Neutrophil (primary cell): ENCODE measurements around the gene ANAPC15.
"Not testable (repeated sequence)": the region's sequence is repeated elsewhere in the genome, so short reads cannot be mapped to it uniquely, and the experiment has no call there.

Source experiments
- H3K27ac ChIP-seq: fragments of 200-600 bp; sonication (generic); 2 replicates; pipeline ENCODE4 v1.5.1; 2016; ENCODE audit warnings: mild to moderate bottlenecking, moderate library complexity
- H3K27me3 ChIP-seq: fragments of 200-600 bp; sonication (generic); 2 replicates; pipeline ENCODE4 v1.6.0; 2016; ENCODE audit warnings: mild to moderate bottlenecking
- H3K36me3 ChIP-seq: fragments of 200-600 bp; sonication (generic); 2 replicates; pipeline ENCODE4 v1.5.1; 2017
- H3K4me1 ChIP-seq, 2 experiments: fragments of 200-600 bp in 1 of 2; sonication (generic) in 1 of 2; 1 replicate in 1 of 2; 2 replicates in 1 of 2; pipeline versions ENCODE4 v1.5.1 to v1.6.1; 2013 to 2016; ENCODE audit warnings: low read depth in 1 of 2, low read length in 1 of 2, mild to moderate bottlenecking in 1 of 2, moderate library complexity in 1 of 2; ENCODE audit not compliant: control insufficient read depth in 1 of 2, insufficient read depth in 1 of 2
- H3K4me3 ChIP-seq, 2 experiments: fragments of 200-600 bp in 1 of 2; sonication (generic) in 1 of 2; 1 replicate in 1 of 2; 2 replicates in 1 of 2; pipeline ENCODE4 v1.5.1; 2013 to 2016; ENCODE audit warnings: low read depth in 1 of 2, low read length in 1 of 2, mild to moderate bottlenecking in 1 of 2, moderate library complexity in 1 of 2
- H3K9me3 ChIP-seq: fragments of 200-600 bp; sonication (generic); 2 replicates; pipeline ENCODE4 v1.5.1; 2016
- CTCF ChIP-seq: fragments of 200-600 bp; sonication (generic); IDR thresholded peaks from 2 replicates; pipeline ENCODE4 v1.5.1; 2016; ENCODE audit warnings: antibody characterized with exemption

ANAPC15 gene

DNA sequence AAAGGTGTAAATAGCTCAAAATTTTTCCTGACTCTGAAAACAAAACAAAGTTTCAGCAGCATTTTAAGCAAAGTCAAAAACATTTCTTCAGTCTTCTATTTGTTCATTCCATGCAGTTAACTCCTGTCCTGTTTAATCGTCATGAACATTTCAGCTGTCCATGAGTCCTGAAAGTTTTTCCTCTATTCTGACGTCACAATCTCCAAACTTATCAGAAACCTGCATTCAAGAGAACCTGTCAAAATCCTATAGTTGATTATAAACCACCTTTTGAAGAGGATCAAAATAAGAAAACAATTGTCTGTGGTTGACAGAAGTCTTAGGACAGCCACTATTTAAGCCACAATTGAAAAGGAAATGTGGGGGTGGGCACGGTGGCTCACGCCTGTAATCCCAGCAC, 38.4 kb upstream of the ANAPC15 start:
- Histone ChIP-seq H3K9me3 (no peaks in the 10 kb centered on the region), H3K27ac (no peak overlapping the region), H3K4me3 (no peak overlapping the region), H3K4me1 (no peaks in the 10 kb centered on the region), H3K36me3 (no peaks in the 10 kb centered on the region), H3K27me3 (no peaks in the 10 kb centered on the region)
- no peak for TF ChIP-seq CTCF

DNA sequence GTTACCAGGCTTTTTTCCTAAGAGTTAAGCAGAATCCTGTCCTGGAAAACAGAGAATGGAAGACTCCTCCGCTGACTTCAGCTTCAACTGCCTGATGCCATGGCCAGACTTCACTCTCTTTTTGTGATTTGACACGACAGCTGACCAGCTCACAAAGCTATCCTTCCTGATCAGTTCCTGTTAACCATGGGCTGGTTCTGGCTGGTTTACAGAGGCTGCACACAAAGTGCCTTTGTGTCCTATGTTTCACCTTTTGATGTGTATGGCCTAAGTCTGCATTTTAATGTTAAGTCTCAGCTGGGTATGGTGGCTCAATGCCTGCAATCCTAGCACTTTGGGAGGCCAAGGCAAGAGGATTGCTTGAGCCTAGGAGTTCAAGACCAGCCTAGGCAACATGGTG, 34.1 kb upstream of the ANAPC15 start:
- no peak overlapping the region for H3K4me3 ChIP-seq
- H3K4me1 ChIP-seq, result peaks cover 22 to 26% of the 10 kb centered on the region in 2 experiments
- no peak overlapping the region for H3K27ac ChIP-seq
- no peak for TF ChIP-seq CTCF
- H3K36me3 ChIP-seq, result peaks cover 6% of the 10 kb centered on the region
- no peaks in the 10 kb centered on the region for H3K9me3 ChIP-seq
- H3K27me3 ChIP-seq, result no peaks in the 10 kb centered on the region

DNA sequence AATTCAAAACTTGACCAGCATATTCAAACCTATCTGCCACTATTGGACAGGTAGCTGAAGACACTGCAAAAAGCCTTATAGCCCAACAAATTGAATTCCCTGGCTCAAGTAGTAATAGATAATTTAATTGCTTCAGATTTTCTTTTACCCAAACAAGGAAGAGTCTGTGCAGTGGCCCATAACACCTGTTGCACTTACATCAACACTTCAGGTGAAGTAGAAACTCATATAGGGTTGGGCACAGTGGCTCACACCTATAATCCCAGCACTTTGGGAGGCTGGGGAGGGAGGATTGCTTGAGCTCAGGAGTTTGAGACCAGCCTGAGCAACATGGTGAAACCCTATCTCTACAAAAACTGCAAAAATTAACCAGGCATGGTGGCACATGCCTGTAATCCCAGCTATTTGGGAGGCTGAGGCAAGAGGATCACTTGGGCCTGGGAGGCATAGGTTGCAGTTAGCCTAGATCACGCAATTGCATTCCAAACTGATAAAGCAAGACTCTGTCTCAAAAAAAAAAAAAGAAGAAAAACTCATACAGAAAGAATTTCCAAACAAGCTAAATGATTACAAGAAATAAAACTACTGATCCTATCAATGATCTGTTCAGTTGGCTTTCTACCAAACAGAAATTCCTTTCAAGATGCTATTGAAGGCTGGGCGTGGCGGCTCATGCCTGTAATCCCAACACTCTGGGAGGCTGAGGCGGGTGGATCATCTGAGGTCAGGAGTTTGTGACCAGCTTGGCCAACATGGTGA, 32.5 kb upstream of the ANAPC15 start:
- no peak overlapping the region for H3K27ac ChIP-seq
- TF ChIP-seq CTCF, result no peak
- no peaks in the 10 kb centered on the region for H3K27me3 ChIP-seq
- no peak overlapping the region for H3K4me3 ChIP-seq
- H3K9me3 ChIP-seq, result no peaks in the 10 kb centered on the region
- H3K4me1 ChIP-seq, result peaks cover 36 to 42% of the 10 kb centered on the region in 2 experiments
- H3K36me3 ChIP-seq, result peaks cover 22% of the 10 kb centered on the region

DNA sequence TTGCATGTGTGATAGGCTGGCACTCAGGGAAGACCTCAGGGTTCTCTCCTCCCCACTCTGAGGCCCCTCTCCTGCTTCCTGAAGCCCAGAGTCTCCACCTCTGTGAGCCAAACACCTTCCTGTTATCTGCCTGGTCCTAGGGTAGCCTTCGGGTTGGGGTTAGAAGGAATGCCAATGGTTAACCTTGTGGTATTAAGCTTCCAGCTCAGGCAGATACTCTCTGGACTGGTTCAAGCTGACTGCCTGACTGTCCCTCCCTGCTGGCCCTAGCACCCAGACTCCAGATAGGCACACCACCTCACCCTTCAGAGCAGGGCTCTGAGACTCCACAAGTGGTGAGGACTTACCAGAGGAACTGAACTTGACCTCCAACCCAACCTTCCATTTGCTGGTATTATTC, 30.0 kb upstream of the ANAPC15 start:
- H3K36me3 ChIP-seq, result peaks cover 47% of the 10 kb centered on the region
- peak overlapping the region; percentile 96 for H3K27ac ChIP-seq
- H3K4me1 ChIP-seq, result peaks cover 60 to 67% of the 10 kb centered on the region in 2 experiments
- H3K27me3 ChIP-seq, H3K9me3 ChIP-seq, H3K4me3 ChIP-seq: not testable (repeated sequence)

GRCh38 chr11:72142086-72142485, 29.6 kb upstream of the ANAPC15 start:
- peaks cover 65 to 71% of the 10 kb centered on the region in 2 experiments for H3K4me1 ChIP-seq

DNA sequence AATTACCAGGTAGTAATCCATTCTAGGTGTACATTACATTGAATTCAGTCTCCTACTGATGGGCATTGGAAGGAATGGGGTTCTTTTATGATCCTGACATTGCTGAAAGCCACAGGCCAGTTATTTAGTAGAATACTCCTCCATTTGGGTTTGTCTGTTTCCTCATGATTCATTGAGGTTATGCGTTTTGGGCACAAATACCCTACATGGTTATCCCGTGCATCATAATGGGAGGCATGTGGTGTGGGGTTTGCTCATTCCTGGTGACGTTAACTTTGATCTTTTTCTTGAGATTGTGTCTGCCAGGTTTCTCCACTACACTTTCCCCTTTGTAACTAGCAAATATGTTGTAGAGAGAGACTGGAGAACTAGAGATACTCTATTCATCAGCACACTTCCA, 28.6 kb upstream of the ANAPC15 start:
- Histone ChIP-seq H3K9me3 (no peaks in the 10 kb centered on the region), H3K27ac (peak overlapping the region; percentile 96), H3K4me1 (peaks cover 75 to 82% of the 10 kb centered on the region in 2 experiments), H3K36me3 (peaks cover 55% of the 10 kb centered on the region), H3K27me3 (no peaks in the 10 kb centered on the region), H3K4me3 (peak overlapping the region in 1 of 2 experiments; percentile 1)
- TF ChIP-seq CTCF, result no peak

More at GRCh38 chr11:72142086-72142485, 29.6 kb upstream of the ANAPC15 start:
- Histone ChIP-seq H3K27ac (peak overlapping the region; percentile 96), H3K36me3 (peaks cover 49% of the 10 kb centered on the region)
- H3K4me3 ChIP-seq, H3K27me3 ChIP-seq, H3K9me3 ChIP-seq: not testable (repeated sequence)
